IMR-90 (cell line): ENCODE data around the gene FBXL7. TPM values are rescaled to one million over a fixed set of nuclear protein-coding genes. Genes with fewer than 3 reads are reported as not detected.

Experiments used
- ATAC-seq: fragments of 200-7000 bp; cut with Tn5 transposase; 2 replicates; pipeline ENCODE4 v1.9.1; 2020; ENCODE audit warnings: low read depth, mild to moderate bottlenecking, moderate library complexity
- BruUV-seq: library from RNA; stranded (reverse); fragments of 400-500 nt; replicated peaks from 2 replicates; lab custom pipeline; 2021; lab: Mats Ljungman, UMichigan
- CTCF ChIA-PET: fragments of 300-600 bp; formaldehyde crosslinking; extraction: SDS; loops from one replicate; lab custom pipeline; 2021; ENCODE audit warnings: antibody characterized with exemption; lab: Yijun Ruan, JAX
- POLR2A ChIA-PET: fragments of 300-600 bp; sonication (Branson Sonifier 250); formaldehyde crosslinking; loops from one replicate; lab custom pipeline; 2022; ENCODE audit warnings: antibody characterized with exemption; ENCODE audit not compliant: unreplicated experiment; lab: Charles Lee
- DNase-seq: peaks from one replicate; pipeline ENCODE4 v3.0.0; 2013
- H2AFZ ChIP-seq: replicated peaks from 2 replicates; pipeline ENCODE3; 2013; ENCODE audit warnings: low read length, mild to moderate bottlenecking; ENCODE audit not compliant: poor library complexity
- H2AK5ac ChIP-seq: 2 replicates; pipeline ENCODE4 v1.6.1; 2013; ENCODE audit warnings: low read depth, low read length, inconsistent platforms
- H2AK9ac ChIP-seq: replicated peaks from 2 replicates; pipeline ENCODE3; 2013; ENCODE audit warnings: mild to moderate bottlenecking, low read depth, low read length, moderate library complexity; ENCODE audit not compliant: poor library complexity
- H2BK120ac ChIP-seq: 2 replicates; pipeline ENCODE4 v1.6.1; 2013; ENCODE audit warnings: low read depth, low read length, inconsistent platforms
- H2BK15ac ChIP-seq: 3 replicates; pipeline ENCODE4 v1.6.1; 2013; ENCODE audit warnings: low read depth, low read length, inconsistent platforms
- H2BK20ac ChIP-seq: 2 replicates; pipeline ENCODE4 v1.6.1; 2013; ENCODE audit warnings: low read depth, mild to moderate bottlenecking, inconsistent platforms, low read length, moderate library complexity
- H2BK5ac ChIP-seq: 2 replicates; pipeline ENCODE4 v1.6.1; 2013; ENCODE audit warnings: mild to moderate bottlenecking, low read depth, low read length, inconsistent platforms; ENCODE audit not compliant: poor library complexity, severe bottlenecking
- H3K14ac ChIP-seq: replicated peaks from 2 replicates; pipeline ENCODE4 v1.6.1; 2013; ENCODE audit warnings: low read depth, low read length, inconsistent platforms
- H3K18ac ChIP-seq: 2 replicates; pipeline ENCODE4 v1.6.1; 2013; ENCODE audit warnings: low read depth, low read length, control low read depth
- H3K23ac ChIP-seq: 2 replicates; pipeline ENCODE4 v1.6.1; 2013; ENCODE audit warnings: low read depth, low read length, inconsistent platforms
- H3K27ac ChIP-seq: 2 replicates; pipeline ENCODE4 v1.5.1; 2013; ENCODE audit warnings: mild to moderate bottlenecking, control low read depth, low read length; ENCODE audit not compliant: insufficient read depth
- H3K27me3 ChIP-seq: 2 replicates; pipeline ENCODE4 v1.6.1; 2013; ENCODE audit warnings: low read length; ENCODE audit not compliant: control insufficient read depth, insufficient read depth
- H3K36me3 ChIP-seq: 2 replicates; pipeline ENCODE4 v1.6.1; 2013; ENCODE audit warnings: low read length, mixed read lengths; ENCODE audit not compliant: control insufficient read depth, insufficient read depth
- H3K4ac ChIP-seq: 2 replicates; pipeline ENCODE4 v1.6.1; 2013; ENCODE audit warnings: low read depth, low read length, inconsistent platforms
- H3K4me1 ChIP-seq: 2 replicates; pipeline ENCODE4 v1.6.1; 2013; ENCODE audit warnings: low read length, mixed read lengths; ENCODE audit not compliant: control insufficient read depth, insufficient read depth
- H3K4me2 ChIP-seq: 2 replicates; pipeline ENCODE4 v1.6.1; 2013; ENCODE audit warnings: low read depth, mild to moderate bottlenecking, control low read depth, low read length, moderate library complexity
- H3K4me3 ChIP-seq: 2 replicates; pipeline ENCODE4 v1.5.1; 2013; ENCODE audit warnings: low read depth, mild to moderate bottlenecking, control low read depth, low read length, moderate library complexity; ENCODE audit not compliant: insufficient read depth
- H3K56ac ChIP-seq: 2 replicates; pipeline ENCODE4 v1.6.1; 2013; ENCODE audit warnings: low read length, inconsistent platforms; ENCODE audit not compliant: insufficient read depth; ENCODE audit errors: extremely low read depth
- H3K79me1 ChIP-seq, 2 experiments: 2 replicates each; pipeline ENCODE4 v1.6.1; 2013; ENCODE audit warnings: low read length in 2 of 2, inconsistent platforms in 1 of 2, low read depth in 1 of 2
- H3K9ac ChIP-seq: 2 replicates; pipeline ENCODE4 v1.6.1; 2013; ENCODE audit warnings: low read depth, low read length, control low read depth
- H3K9me1 ChIP-seq: 2 replicates; pipeline ENCODE4 v1.6.1; 2013; ENCODE audit warnings: low read length, inconsistent platforms; ENCODE audit not compliant: insufficient read depth
- H3K9me3 ChIP-seq: 2 replicates; pipeline ENCODE4 v1.6.1; 2013; ENCODE audit warnings: low read length; ENCODE audit not compliant: control insufficient read depth, insufficient read depth
- H4K20me1 ChIP-seq: 2 replicates; pipeline ENCODE4 v1.6.1; 2013; ENCODE audit warnings: low read length, inconsistent platforms; ENCODE audit not compliant: insufficient read depth
- H4K5ac ChIP-seq: 2 replicates; pipeline ENCODE4 v1.6.1; 2013; ENCODE audit warnings: mild to moderate bottlenecking, low read depth, low read length, control low read depth
- H4K8ac ChIP-seq, 2 experiments: 2 replicates each; pipeline ENCODE4 v1.6.1; 2013; ENCODE audit warnings: low read depth in 2 of 2, low read length in 2 of 2, control low read depth in 1 of 2, inconsistent platforms in 1 of 2
- H4K91ac ChIP-seq: 2 replicates; pipeline ENCODE4 v1.6.1; 2013; ENCODE audit warnings: low read depth, low read length, inconsistent platforms; ENCODE audit not compliant: insufficient read depth
- BHLHE40 ChIP-seq: fragments of 150-350 bp; IDR thresholded peaks from 2 replicates; pipeline ENCODE4 v1.6.1; 2016; ENCODE audit warnings: mild to moderate bottlenecking, low read depth, low read length
- CEBPB ChIP-seq: IDR thresholded peaks from 2 replicates; pipeline ENCODE4 v1.6.1; 2012; ENCODE audit warnings: low read depth, low read length, improper control_type of control experiment
- CHD1 ChIP-seq: IDR thresholded peaks from 2 replicates; pipeline ENCODE4 v1.6.1; 2012; ENCODE audit warnings: low read depth, low read length, improper control_type of control experiment
- FOS ChIP-seq: fragments of 150-350 bp; IDR thresholded peaks from 2 replicates; pipeline ENCODE4 v1.6.1; 2016; ENCODE audit warnings: low read depth, low read length
- MAFK ChIP-seq: IDR thresholded peaks from 2 replicates; pipeline ENCODE4 v1.6.1; 2012; ENCODE audit warnings: low read depth, low read length, improper control_type of control experiment
- MAZ ChIP-seq: IDR thresholded peaks from 2 replicates; pipeline ENCODE4 v1.6.1; 2012; ENCODE audit warnings: low read depth, mild to moderate bottlenecking, low read length, improper control_type of control experiment, moderate library complexity, borderline replicate concordance
- MXI1 ChIP-seq: IDR thresholded peaks from 2 replicates; pipeline ENCODE4 v1.6.1; 2012; ENCODE audit warnings: low read depth, mild to moderate bottlenecking, low read length, moderate library complexity, borderline replicate concordance
- NFE2L2 ChIP-seq: fragments of 150-350 bp; IDR thresholded peaks from 2 replicates; pipeline ENCODE4 v1.6.1; 2016; ENCODE audit warnings: low read depth, mild to moderate bottlenecking, low read length
- POLR2A ChIP-seq: IDR thresholded peaks from 2 replicates; pipeline ENCODE4 v1.6.1; 2012; ENCODE audit warnings: mild to moderate bottlenecking, low read depth, low read length
- RAD21 ChIP-seq: IDR thresholded peaks from 2 replicates; pipeline ENCODE4 v1.6.1; 2012; ENCODE audit warnings: low read length, improper control_type of control experiment
- RCOR1 ChIP-seq: IDR thresholded peaks from 2 replicates; pipeline ENCODE4 v1.6.1; 2012; ENCODE audit warnings: mild to moderate bottlenecking, low read length, improper control_type of control experiment; ENCODE audit not compliant: insufficient replicate concordance
- RFX5 ChIP-seq: IDR thresholded peaks from 2 replicates; pipeline ENCODE4 v1.8.0; 2012; ENCODE audit warnings: low read depth, mild to moderate bottlenecking, low read length, moderate library complexity
- SMC3 ChIP-seq: fragments of 150-350 bp; IDR thresholded peaks from 2 replicates; pipeline ENCODE4 v1.6.1; 2016; ENCODE audit warnings: low read depth, mild to moderate bottlenecking, antibody characterized with exemption, low read length, moderate library complexity
- WGBS, 2 experiments: methylation state at CpG; one replicate each; pipeline versions ENCODE4 v1.1.5 to v1.1.7; 2013; ENCODE audit warnings: missing lambda C conversion rate in 2 of 2; ENCODE audit not compliant: insufficient read length in 1 of 2; ENCODE audit errors: extremely low coverage in 2 of 2; 5-methylcytosine and 5-hydroxymethylcytosine counted together
- dilution Hi-C: fragments of 300-500 bp; cut with HindIII; formaldehyde crosslinking; loops from one replicate; pipeline ENCODE4 v1.14.3; 2018; ENCODE audit warnings: low sequenced_read_pairs; ENCODE audit not compliant: unreplicated experiment
- in situ Hi-C: fragments of 300-500 bp; cut with MboI; formaldehyde crosslinking; loops from 3 replicates; pipeline ENCODE4 v1.14.3; 2019; ENCODE audit warnings: low sequenced_read_pairs, inconsistent platforms, mixed read lengths
- intact Hi-C: fragments of 100-400 bp; cut with micrococcal nuclease; formaldehyde crosslinking; loops from 2 replicates; pipeline ENCODE4 v1.10.0; 2022
- polyA plus RNA-seq, 3 experiments: library from polyadenylated mRNA; depleted of rRNA; stranded (reverse); fragments of >200 nt; gene quantifications; 2 replicates each; pipeline ENCODE4 v1.2.3, GENCODE V29; 2012; ENCODE audit warnings: low replicate concordance in 1 of 3
- total RNA-seq: library from RNA; depleted of rRNA; stranded (reverse); fragments of >200 nt; gene quantifications from 2 replicates; pipeline ENCODE4 v1.2.3, GENCODE V29; 2012
- TF ChIP-seq, protein P1 (sequence below): conservative IDR thresholded peaks from 2 replicates; pipeline ENCODE4 v1.5.1; 2012; ENCODE audit warnings: mild to moderate bottlenecking, low read depth, low read length, improper control_type of control experiment
- TF ChIP-seq, protein P2 (sequence below): fragments of 150-350 bp; IDR thresholded peaks from 2 replicates; pipeline ENCODE4 v1.6.1; 2017; ENCODE audit warnings: mild to moderate bottlenecking, antibody characterized with exemption, low read length, low read depth
- TF ChIP-seq, protein P3 (sequence below): fragments of 150-350 bp; IDR thresholded peaks from 2 replicates; pipeline ENCODE4 v1.6.1; 2016; ENCODE audit warnings: low read depth, mild to moderate bottlenecking, low read length, moderate library complexity, borderline replicate concordance

The FBXL7 gene
- total and polyA plus RNA-seq, 2 of the 4 experiments (the other 2 are of a cell fraction) = 4.1 to 10.2 TPM

DNA sequence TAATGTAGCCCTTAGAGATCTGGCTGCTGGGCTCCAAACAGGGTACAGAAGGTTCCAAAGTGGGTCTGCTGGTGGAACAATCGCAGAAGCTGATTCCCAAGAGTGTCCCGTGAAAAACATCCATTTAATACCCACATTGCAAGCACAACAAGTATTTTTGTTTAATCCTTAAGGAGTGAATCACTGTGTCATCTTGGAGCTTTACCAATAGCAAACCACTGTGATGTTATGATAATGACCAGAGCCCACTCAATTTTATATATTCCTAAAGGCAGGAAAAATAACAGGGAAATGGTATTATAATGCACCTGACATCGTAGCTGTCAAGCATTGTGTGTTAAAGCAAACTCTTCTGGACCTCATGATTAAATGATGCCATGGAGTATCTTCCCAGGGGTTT is 291.9 kb downstream of the FBXL7 start:
- no peak overlapping the region for H2BK5ac ChIP-seq
- no peak overlapping the region for H2BK20ac ChIP-seq
- dilution Hi-C loops (no loop called here), in situ Hi-C loops (no loop called here), intact Hi-C loops (no loop called here)
- H4K5ac ChIP-seq = no peak overlapping the region
- H2AK5ac ChIP-seq = no peak overlapping the region
- peaks cover 7% of the 10 kb centered on the region; the same call in 1 of the 2 replicates for H3K9me1 ChIP-seq
- H3K27ac ChIP-seq = no peak overlapping the region
- DNase-seq (peak; percentile 66), ATAC-seq (peak; percentile 63)
- ChIA-PET POLR2A (no interaction called here), CTCF (interaction anchor here (0.6 kb wide), 1 partner anchor 276 kb away, joined by 6 read pairs; no protein-coding TSS in a partner anchor)
- no peak overlapping the region for H4K8ac ChIP-seq
- H3K4me3 ChIP-seq = no peak overlapping the region
- H3K56ac ChIP-seq = no peak overlapping the region
- no peaks in the 10 kb centered on the region for H3K36me3 ChIP-seq
- H3K14ac ChIP-seq = no peak overlapping the region
- H3K4me1 ChIP-seq = peaks cover 3% of the 10 kb centered on the region
- H3K9me3 ChIP-seq = no peaks in the 10 kb centered on the region
- H3K9ac ChIP-seq = no peak overlapping the region
- no peak overlapping the region for H3K4me2 ChIP-seq
- H2BK120ac ChIP-seq = no peak overlapping the region
- no peak for TF ChIP-seq NFE2L2
- no peak for TF ChIP-seq CEBPB
- TF ChIP-seq, protein P1, sequence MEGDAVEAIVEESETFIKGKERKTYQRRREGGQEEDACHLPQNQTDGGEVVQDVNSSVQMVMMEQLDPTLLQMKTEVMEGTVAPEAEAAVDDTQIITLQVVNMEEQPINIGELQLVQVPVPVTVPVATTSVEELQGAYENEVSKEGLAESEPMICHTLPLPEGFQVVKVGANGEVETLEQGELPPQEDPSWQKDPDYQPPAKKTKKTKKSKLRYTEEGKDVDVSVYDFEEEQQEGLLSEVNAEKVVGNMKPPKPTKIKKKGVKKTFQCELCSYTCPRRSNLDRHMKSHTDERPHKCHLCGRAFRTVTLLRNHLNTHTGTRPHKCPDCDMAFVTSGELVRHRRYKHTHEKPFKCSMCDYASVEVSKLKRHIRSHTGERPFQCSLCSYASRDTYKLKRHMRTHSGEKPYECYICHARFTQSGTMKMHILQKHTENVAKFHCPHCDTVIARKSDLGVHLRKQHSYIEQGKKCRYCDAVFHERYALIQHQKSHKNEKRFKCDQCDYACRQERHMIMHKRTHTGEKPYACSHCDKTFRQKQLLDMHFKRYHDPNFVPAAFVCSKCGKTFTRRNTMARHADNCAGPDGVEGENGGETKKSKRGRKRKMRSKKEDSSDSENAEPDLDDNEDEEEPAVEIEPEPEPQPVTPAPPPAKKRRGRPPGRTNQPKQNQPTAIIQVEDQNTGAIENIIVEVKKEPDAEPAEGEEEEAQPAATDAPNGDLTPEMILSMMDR = no peak
- TF ChIP-seq, protein P2, sequence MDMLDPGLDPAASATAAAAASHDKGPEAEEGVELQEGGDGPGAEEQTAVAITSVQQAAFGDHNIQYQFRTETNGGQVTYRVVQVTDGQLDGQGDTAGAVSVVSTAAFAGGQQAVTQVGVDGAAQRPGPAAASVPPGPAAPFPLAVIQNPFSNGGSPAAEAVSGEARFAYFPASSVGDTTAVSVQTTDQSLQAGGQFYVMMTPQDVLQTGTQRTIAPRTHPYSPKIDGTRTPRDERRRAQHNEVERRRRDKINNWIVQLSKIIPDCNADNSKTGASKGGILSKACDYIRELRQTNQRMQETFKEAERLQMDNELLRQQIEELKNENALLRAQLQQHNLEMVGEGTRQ = no peak
- no peak for TF ChIP-seq RCOR1
- TF ChIP-seq MXI1 = no peak
- no peak for TF ChIP-seq RFX5
- no peak for TF ChIP-seq SMC3
- TF ChIP-seq MAFK = no peak
- no peak for TF ChIP-seq FOS
- TF ChIP-seq BHLHE40 = no peak
- no peak for TF ChIP-seq CHD1
- TF ChIP-seq, protein P3, sequence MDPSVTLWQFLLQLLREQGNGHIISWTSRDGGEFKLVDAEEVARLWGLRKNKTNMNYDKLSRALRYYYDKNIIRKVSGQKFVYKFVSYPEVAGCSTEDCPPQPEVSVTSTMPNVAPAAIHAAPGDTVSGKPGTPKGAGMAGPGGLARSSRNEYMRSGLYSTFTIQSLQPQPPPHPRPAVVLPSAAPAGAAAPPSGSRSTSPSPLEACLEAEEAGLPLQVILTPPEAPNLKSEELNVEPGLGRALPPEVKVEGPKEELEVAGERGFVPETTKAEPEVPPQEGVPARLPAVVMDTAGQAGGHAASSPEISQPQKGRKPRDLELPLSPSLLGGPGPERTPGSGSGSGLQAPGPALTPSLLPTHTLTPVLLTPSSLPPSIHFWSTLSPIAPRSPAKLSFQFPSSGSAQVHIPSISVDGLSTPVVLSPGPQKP = no peak
- no peak for TF ChIP-seq POLR2A
- TF ChIP-seq MAZ = no peak
- TF ChIP-seq RAD21 = no peak
- peaks cover 17 to 23% of the 10 kb centered on the region in 2 experiments; a peak in 3 of 4 replicates for H3K79me1 ChIP-seq
- no peak overlapping the region for H3K23ac ChIP-seq
- H3K27me3 ChIP-seq = no peaks in the 10 kb centered on the region
- WGBS, 2 experiments = 100% methylated on average over 1 of the region's 3 CpGs; no CpG with 5 or more reads in 1 of the 2 experiments
- no TSS peak for BruUV-seq
- no peak overlapping the region for H3K18ac ChIP-seq
- H3K4ac ChIP-seq = no peak overlapping the region
- H2AK9ac ChIP-seq = no peak overlapping the region
- H4K20me1 ChIP-seq = peaks cover 19% of the 10 kb centered on the region
- no peak overlapping the region for H2BK15ac ChIP-seq
- no peak overlapping the region for H4K91ac ChIP-seq
- H2AFZ ChIP-seq = no peak overlapping the region
